ENCODE measurements around the gene AKAP13. TPM values are rescaled to one million over a fixed set of nuclear protein-coding genes. Genes with fewer than 3 reads are reported as not detected.

The AKAP13 gene
- total and polyA plus RNA-seq, 7 donors = 21.6 to 142 (median 98.5) TPM

GRCh38 chr15:85550283-85550682 lies 169.9 kb downstream of the AKAP13 start:
- intact Hi-C loops (cut with DNase I) = no loop called here
- DNase-seq = no peak
- peaks cover 0 to 12% (median 4%) of the 10 kb centered on the region in 4 donors for H3K4me1 ChIP-seq
- H3K9me3 ChIP-seq = no peaks in the 10 kb centered on the region
- H3K36me3 ChIP-seq = no peaks in the 10 kb centered on the region
- TF ChIP-seq EP300 (IDR thresholded peaks at IDR 0.05) = no peak
- TF ChIP-seq POLR2AphosphoS5 (IDR thresholded peaks at IDR 0.05) = no peak
- no peak for TF ChIP-seq CTCF (IDR thresholded peaks at IDR 0.05)
- no peak for TF ChIP-seq POLR2A (IDR thresholded peaks at IDR 0.05)
- H3K27me3 ChIP-seq = no peaks in the 10 kb centered on the region
- no peak overlapping the region for H3K4me3 ChIP-seq
- peak overlapping the region in 1 of 4 donors; percentile 51 for H3K27ac ChIP-seq
- WGBS, 2 donors = 68 to 76% methylated on average over 2 of the region's 2 CpGs

DNA sequence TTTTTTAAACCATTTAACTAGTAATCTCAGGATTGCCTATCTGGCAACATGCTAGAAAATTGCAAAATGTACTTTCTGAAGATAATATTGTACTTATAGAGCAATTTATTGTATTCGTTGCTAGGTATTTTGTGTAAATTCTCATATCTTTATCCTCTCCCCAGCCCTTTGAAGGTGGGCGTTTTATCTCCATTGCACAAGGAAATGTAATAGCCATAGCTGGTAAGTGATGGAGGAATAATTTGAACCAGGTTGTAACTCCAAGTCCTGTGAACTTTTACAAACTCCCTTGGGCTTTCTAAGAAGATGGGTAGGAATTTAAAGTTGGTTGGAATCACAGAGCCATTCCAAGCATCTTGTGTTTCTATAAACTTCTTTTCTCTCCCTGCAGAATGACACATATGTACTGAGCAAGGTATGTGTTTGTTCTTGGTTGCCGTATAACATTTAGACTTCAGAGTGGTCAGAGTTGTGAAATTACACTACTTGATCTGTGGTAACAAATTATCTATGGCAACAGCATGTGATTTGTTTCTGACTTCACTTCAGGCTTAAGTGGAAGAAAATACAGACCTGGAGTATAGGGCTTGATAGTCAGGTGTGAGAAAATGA lies 170.9 kb downstream of the AKAP13 start:
- DNase-seq = no peak
- TF ChIP-seq POLR2AphosphoS5 (IDR thresholded peaks at IDR 0.05) (no peak), POLR2A (IDR thresholded peaks at IDR 0.05) (no peak), CTCF (IDR thresholded peaks at IDR 0.05) (no peak), EP300 (IDR thresholded peaks at IDR 0.05) (no peak)
- Histone ChIP-seq H3K36me3 (no peaks in the 10 kb centered on the region), H3K4me1 (peaks cover 0 to 8% (median 4%) of the 10 kb centered on the region in 4 donors), H3K27me3 (no peaks in the 10 kb centered on the region), H3K27ac (peak overlapping the region in 1 of 4 donors; percentile 51), H3K4me3 (no peak overlapping the region), H3K9me3 (no peaks in the 10 kb centered on the region)
- WGBS, 2 donors = 40 to 70% methylated on average over 3 of the region's 3 CpGs
- intact Hi-C loops (cut with DNase I) = no loop called here

DNA sequence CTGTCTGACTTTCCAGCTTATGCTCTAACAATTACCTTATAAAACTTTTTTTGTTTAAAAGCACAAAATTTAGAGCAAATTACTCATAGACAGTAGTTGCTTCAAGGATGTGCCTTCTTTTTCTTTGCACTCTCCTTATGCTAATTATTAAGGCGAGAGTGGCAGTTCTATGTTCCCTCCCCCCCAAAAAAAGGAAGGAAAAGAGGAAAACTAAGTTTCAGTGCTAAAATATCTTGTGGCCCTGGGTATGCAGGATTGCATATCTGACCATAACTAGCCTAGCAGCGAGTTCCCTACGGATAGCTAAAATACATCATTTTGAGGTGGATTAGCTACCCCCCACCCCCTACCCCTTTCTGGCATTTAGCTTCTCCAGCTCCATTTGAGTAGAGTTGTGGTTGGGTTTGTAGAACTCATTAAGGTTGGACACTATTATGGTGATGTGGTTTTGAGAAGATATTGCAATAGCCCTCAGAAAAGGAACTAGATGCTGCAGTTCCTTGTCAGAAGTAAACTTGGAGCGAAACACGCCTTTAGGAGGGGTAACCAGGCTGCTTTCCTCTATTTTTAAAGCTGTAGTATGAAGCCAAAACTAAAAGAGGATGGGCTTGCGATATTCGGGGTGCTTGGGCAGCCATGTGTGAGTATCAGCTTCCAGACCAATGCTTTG lies 174.6 kb downstream of the AKAP13 start:
- Histone ChIP-seq H3K36me3 (no peaks in the 10 kb centered on the region), H3K27me3 (no peaks in the 10 kb centered on the region), H3K4me1 (no peaks in the 10 kb centered on the region), H3K9me3 (no peaks in the 10 kb centered on the region), H3K27ac (peak overlapping the region in 2 of 4 donors; percentile 23 to 24), H3K4me3 (no peak overlapping the region)
- no peak for DNase-seq
- 63 to 87% methylated on average over 7 of the region's 7 CpGs for WGBS, 2 donors
- intact Hi-C loops (cut with DNase I) = no loop called here
- TF ChIP-seq POLR2A (IDR thresholded peaks at IDR 0.05) = no peak
- no peak for TF ChIP-seq POLR2AphosphoS5 (IDR thresholded peaks at IDR 0.05)
- TF ChIP-seq EP300 (IDR thresholded peaks at IDR 0.05) = no peak
- no peak for TF ChIP-seq CTCF (IDR thresholded peaks at IDR 0.05)

DNA sequence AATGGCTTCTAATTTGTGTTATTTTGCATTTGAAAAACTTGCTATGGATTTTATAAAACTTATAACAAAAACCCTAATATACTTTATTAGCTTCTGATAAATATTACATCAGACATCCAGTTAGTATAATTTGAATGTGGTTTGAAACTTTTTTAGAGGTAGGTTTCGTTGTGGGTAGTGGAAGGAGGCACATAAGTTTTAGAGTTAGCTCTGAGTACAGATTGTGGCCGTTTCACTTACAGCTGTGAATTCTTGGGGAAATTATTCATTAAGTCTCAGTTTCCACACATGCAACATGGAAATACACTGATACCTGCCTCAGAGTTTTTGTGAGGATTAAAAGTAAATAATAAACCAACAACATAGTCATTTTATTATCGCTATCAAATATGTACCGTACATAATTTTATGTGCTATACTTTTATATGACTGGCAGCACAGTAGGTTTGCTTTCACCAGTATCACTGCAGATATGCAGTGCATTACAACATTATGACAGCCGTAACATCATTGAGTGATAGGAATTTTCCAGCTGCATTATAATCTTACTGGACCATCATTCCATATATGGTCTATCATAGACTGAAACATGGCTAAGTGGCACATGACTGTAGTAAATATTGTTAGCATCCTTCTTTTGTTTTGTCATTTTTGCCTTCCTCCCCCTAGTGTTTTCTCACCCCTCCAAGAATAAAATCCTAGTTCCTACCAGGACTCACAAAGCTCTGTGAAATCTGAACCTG lies 175.6 kb downstream of the AKAP13 start:
- Histone ChIP-seq H3K9me3 (no peaks in the 10 kb centered on the region), H3K4me1 (no peaks in the 10 kb centered on the region), H3K4me3 (no peak overlapping the region), H3K27me3 (no peaks in the 10 kb centered on the region), H3K27ac (peak overlapping the region in 1 of 4 donors; percentile 24), H3K36me3 (no peaks in the 10 kb centered on the region)
- no peak for TF ChIP-seq POLR2A (IDR thresholded peaks at IDR 0.05)
- TF ChIP-seq POLR2AphosphoS5 (IDR thresholded peaks at IDR 0.05) = no peak
- no peak for TF ChIP-seq CTCF (IDR thresholded peaks at IDR 0.05)
- no peak for TF ChIP-seq EP300 (IDR thresholded peaks at IDR 0.05)
- 62 to 68% methylated on average over 5 of the region's 5 CpGs for WGBS, 2 donors
- no peak for DNase-seq
- intact Hi-C loops (cut with DNase I) = no loop called here
